Measurements from ENCODE around the gene CRIM1.

CRIM1 gene

DNA sequence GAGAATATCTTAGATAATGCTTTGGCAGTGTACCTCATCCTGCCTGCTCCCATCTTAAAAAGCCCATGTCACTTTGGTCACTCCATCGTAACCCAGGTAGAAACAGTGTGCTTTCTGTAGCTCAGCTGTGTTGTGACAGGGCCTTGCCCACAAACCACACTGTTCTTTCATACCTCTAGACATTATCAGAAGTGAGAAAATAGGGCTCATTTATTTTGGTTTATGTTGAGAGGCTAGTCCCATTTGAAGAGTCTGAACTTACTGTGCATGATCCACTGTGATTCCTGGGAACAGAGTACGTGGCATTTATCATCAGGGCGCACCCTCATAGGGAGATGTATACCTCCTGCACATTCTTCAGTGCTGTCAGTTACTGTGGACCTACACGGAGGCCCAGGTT lies 172.7 kb downstream of the CRIM1 start:
- Mint-ChIP-seq H3K27me3 (no peaks in the 10 kb centered on the region), H3K36me3 (ENCODE audit: insufficient read depth) (peaks cover 5% of the 10 kb centered on the region), H3K27ac (ENCODE audit: low read depth) (no peak overlapping the region), H3K9me3 (no peaks in the 10 kb centered on the region), H3K4me1 (no peaks in the 10 kb centered on the region), H3K4me3 (no peak overlapping the region)
- no peak for ATAC-seq (replicated peaks; ENCODE audit: extremely low read depth, poor library complexity, severe bottlenecking)
- no peak for DNase-seq (ENCODE audit: low spot score in 2 of 2)

DNA sequence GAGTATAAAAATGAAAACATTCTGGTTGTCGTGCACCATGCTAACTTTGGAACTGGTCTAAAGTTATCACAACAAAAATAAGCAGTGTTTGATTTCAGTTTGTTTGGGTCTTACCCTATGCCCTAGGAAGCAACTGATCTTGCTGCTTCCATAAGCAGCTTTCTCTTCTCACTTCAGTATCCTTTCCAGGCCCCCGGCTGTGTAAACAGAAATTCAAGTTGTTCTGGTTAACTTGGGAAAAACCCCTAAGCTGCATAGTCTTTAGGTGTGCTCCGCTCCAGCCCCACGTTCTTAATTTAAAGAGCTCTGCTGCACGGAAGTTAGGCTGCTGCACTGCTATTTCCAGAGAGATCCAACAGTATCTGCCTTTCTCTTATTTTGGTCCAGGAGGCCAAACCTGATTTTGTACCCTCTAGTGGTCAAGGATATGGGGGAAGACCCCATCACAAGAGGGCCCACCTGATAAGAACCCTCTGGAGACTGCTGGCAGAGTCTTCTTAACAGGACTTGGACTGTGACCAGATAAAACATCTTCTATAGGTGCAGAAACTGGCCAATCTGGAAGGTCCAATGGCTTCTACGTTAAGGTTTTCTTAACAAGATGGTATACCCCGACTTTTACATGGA lies 173.3 kb downstream of the CRIM1 start:
- Mint-ChIP-seq H3K4me1 (no peaks in the 10 kb centered on the region), H3K27ac (ENCODE audit: low read depth) (no peak overlapping the region), H3K9me3 (no peaks in the 10 kb centered on the region), H3K36me3 (ENCODE audit: insufficient read depth) (peaks cover 5% of the 10 kb centered on the region), H3K4me3 (no peak overlapping the region), H3K27me3 (no peaks in the 10 kb centered on the region)
- ATAC-seq (replicated peaks; ENCODE audit: extremely low read depth, poor library complexity, severe bottlenecking) (no peak), DNase-seq (ENCODE audit: low spot score in 2 of 2) (no peak)

- no peak for DNase-seq (ENCODE audit: low spot score in 2 of 2)
- Mint-ChIP-seq H3K4me1 (no peaks in the 10 kb centered on the region), H3K4me3 (no peak overlapping the region)
Observed at GRCh38 chr2:36530178-36530982, 174.8 kb downstream of the CRIM1 start.

GRCh38 chr2:36530983-36531354 lies 175.4 kb downstream of the CRIM1 start:
- Mint-ChIP-seq H3K36me3 (ENCODE audit: insufficient read depth) (peaks cover 2% of the 10 kb centered on the region), H3K27ac (ENCODE audit: low read depth) (no peak overlapping the region), H3K9me3 (no peaks in the 10 kb centered on the region), H3K4me1 (no peaks in the 10 kb centered on the region), H3K27me3 (no peaks in the 10 kb centered on the region), H3K4me3 (no peak overlapping the region)
- DNase-seq (ENCODE audit: low spot score in 2 of 2) (no peak), ATAC-seq (replicated peaks; ENCODE audit: extremely low read depth, poor library complexity, severe bottlenecking) (no peak)

More at GRCh38 chr2:36530178-36530982, 174.8 kb downstream of the CRIM1 start:
- Mint-ChIP-seq H3K27ac (ENCODE audit: low read depth) (no peak overlapping the region), H3K27me3 (no peaks in the 10 kb centered on the region), H3K36me3 (ENCODE audit: insufficient read depth) (peaks cover 2% of the 10 kb centered on the region), H3K9me3 (no peaks in the 10 kb centered on the region)
- no peak for ATAC-seq (replicated peaks; ENCODE audit: extremely low read depth, poor library complexity, severe bottlenecking)

GRCh38 chr2:36534275-36534799 lies 178.8 kb downstream of the CRIM1 start:
- H3K36me3 Mint-ChIP-seq (ENCODE audit: insufficient read depth), result peaks cover 3% of the 10 kb centered on the region
- ATAC-seq (replicated peaks; ENCODE audit: extremely low read depth, poor library complexity, severe bottlenecking) (no peak), DNase-seq (ENCODE audit: low spot score in 2 of 2) (no peak)
- no peaks in the 10 kb centered on the region for H3K9me3 Mint-ChIP-seq
- H3K4me3 Mint-ChIP-seq, result no peak overlapping the region
- no peaks in the 10 kb centered on the region for H3K4me1 Mint-ChIP-seq
- H3K27me3 Mint-ChIP-seq, result no peaks in the 10 kb centered on the region
- peak overlapping the region; percentile 50 for H3K27ac Mint-ChIP-seq (ENCODE audit: low read depth)

DNA sequence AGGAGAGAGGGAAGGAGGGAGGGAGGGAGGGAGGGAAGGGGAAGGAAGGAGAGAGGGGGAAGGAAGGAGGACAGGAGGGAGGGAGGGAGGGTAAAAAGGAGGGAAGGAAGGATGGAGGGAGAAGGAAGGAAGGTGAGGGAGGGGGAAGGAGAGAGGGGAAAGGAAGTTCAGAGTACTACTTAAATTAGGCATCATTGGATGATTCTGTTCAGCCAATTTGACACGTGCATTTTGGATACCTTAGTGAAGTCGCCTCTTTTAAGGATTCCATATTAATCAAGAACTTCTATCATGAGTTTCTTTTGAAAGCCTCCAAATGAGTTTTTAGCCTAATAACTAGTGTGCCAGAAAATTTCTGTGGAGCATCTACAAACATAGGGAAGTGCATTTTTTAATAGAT lies 179.5 kb downstream of the CRIM1 start:
- no peaks in the 10 kb centered on the region for H3K4me1 Mint-ChIP-seq
- H3K9me3 Mint-ChIP-seq, result no peaks in the 10 kb centered on the region
- no peak for ATAC-seq (replicated peaks; ENCODE audit: extremely low read depth, poor library complexity, severe bottlenecking)
- no peaks in the 10 kb centered on the region for H3K27me3 Mint-ChIP-seq
- H3K4me3 Mint-ChIP-seq, result no peak overlapping the region
- no peak for DNase-seq (ENCODE audit: low spot score in 2 of 2)
- H3K36me3 Mint-ChIP-seq (ENCODE audit: insufficient read depth), result peaks cover 3% of the 10 kb centered on the region
- H3K27ac Mint-ChIP-seq (ENCODE audit: low read depth), result no peak overlapping the region

- no peak for DNase-seq (ENCODE audit: low spot score in 2 of 2)
- no peaks in the 10 kb centered on the region for H3K27me3 Mint-ChIP-seq
- H3K36me3 Mint-ChIP-seq (ENCODE audit: insufficient read depth), result peaks cover 3% of the 10 kb centered on the region
- H3K4me1 Mint-ChIP-seq, result no peaks in the 10 kb centered on the region
- no peak overlapping the region for H3K27ac Mint-ChIP-seq (ENCODE audit: low read depth)
- H3K4me3 Mint-ChIP-seq, result no peak overlapping the region
- ATAC-seq (replicated peaks; ENCODE audit: extremely low read depth, poor library complexity, severe bottlenecking), result no peak
- no peaks in the 10 kb centered on the region for H3K9me3 Mint-ChIP-seq
Observed at GRCh38 chr2:36536776-36537175, 181.2 kb downstream of the CRIM1 start.

- no peak overlapping the region for H3K4me3 Mint-ChIP-seq
- ATAC-seq (replicated peaks; ENCODE audit: extremely low read depth, poor library complexity, severe bottlenecking) (no peak), DNase-seq (ENCODE audit: low spot score in 2 of 2) (no peak)
- H3K4me1 Mint-ChIP-seq, result no peaks in the 10 kb centered on the region
- H3K36me3 Mint-ChIP-seq (ENCODE audit: insufficient read depth), result peaks cover 3% of the 10 kb centered on the region
- H3K27me3 Mint-ChIP-seq, result no peaks in the 10 kb centered on the region
- H3K27ac Mint-ChIP-seq (ENCODE audit: low read depth), result no peak overlapping the region
- no peaks in the 10 kb centered on the region for H3K9me3 Mint-ChIP-seq
Observed at GRCh38 chr2:36538335-36538734, 182.8 kb downstream of the CRIM1 start.

- peaks cover 4% of the 10 kb centered on the region for H3K36me3 Mint-ChIP-seq (ENCODE audit: insufficient read depth)
- ATAC-seq (replicated peaks; ENCODE audit: extremely low read depth, poor library complexity, severe bottlenecking) (no peak), DNase-seq (ENCODE audit: low spot score in 2 of 2) (no peak)
- H3K4me1 Mint-ChIP-seq, result no peaks in the 10 kb centered on the region
- H3K27me3 Mint-ChIP-seq, result no peaks in the 10 kb centered on the region
- no peak overlapping the region for H3K4me3 Mint-ChIP-seq
- no peaks in the 10 kb centered on the region for H3K9me3 Mint-ChIP-seq
- H3K27ac Mint-ChIP-seq (ENCODE audit: low read depth), result no peak overlapping the region
Observed at GRCh38 chr2:36539631-36540030, 184.1 kb downstream of the CRIM1 start.

DNA sequence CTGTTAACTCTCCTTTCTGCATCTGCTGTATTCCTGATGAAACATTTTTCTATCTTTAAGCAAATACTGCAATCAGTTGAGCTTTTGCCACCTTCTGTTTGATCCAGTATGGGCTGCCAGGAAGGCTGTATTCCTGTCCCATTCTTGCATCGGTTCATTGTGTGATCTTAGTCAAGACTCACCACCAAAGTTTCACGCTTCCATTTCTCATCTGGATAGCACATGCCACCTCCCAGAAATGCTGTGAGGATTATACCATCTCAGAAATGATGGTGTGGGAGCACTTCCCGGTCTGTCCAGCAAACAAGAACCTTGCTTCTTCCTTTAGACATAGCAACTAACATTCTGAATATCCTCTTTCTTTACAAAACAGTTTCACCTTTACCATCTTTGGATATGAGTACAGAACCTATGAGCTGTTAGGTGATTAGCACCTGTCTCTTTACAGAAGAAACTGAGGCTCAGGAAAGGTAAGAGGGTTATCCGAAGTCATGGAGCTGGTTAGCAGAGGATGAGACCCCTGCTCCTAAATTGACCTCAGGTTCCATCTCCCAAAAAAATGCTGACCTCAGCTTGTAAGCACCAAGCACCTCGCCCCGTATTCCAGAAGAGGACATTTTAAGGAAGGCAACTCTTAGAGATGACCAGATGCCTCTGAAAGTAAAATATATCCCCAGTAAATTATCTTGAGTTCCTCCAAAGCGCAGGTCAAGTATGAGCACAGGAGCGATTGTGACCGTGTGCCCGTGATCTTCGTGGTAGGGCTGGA lies 185.6 kb downstream of the CRIM1 start:
- DNase-seq (ENCODE audit: low spot score in 2 of 2), result no peak
- no peak for ATAC-seq (replicated peaks; ENCODE audit: extremely low read depth, poor library complexity, severe bottlenecking)
- Mint-ChIP-seq H3K9me3 (no peaks in the 10 kb centered on the region), H3K27me3 (no peaks in the 10 kb centered on the region), H3K36me3 (ENCODE audit: insufficient read depth) (peaks cover 6% of the 10 kb centered on the region), H3K27ac (ENCODE audit: low read depth) (no peak overlapping the region), H3K4me1 (no peaks in the 10 kb centered on the region), H3K4me3 (no peak overlapping the region)

DNA sequence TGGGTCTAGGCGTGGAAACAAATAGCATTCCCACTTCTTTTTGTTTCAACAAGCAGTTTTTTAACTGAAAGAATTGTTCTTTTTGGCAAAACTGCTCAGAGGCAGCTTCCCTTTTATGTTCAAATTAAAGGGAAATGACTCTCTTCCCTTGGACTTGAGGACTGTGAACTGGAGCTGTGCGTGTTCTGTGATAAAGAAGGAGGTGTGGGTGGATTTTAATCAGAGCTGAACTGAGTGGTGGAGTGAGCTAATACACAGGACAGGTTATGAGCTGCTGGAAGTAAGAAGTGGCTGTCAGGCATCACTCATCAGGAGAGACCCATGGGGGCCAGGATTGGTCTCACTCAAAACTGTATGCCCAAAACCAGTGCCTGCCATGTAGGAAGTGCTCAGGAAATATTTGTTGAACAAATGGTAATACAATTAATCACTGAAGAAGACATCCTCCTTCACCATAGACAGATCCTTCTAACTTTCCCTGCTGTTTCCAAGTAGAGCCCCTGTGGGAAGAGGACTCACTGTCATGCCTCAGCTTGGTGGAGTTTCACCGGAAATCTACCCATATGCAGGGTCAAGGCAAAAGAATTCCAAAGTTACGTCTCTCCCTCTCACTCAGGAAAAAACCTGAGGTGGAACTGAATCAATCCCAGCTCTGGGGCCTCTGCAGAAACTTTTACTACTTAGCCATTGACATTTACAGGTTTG lies 186.5 kb downstream of the CRIM1 start:
- H3K9me3 Mint-ChIP-seq, result no peaks in the 10 kb centered on the region
- no peak for ATAC-seq (replicated peaks; ENCODE audit: extremely low read depth, poor library complexity, severe bottlenecking)

DNA sequence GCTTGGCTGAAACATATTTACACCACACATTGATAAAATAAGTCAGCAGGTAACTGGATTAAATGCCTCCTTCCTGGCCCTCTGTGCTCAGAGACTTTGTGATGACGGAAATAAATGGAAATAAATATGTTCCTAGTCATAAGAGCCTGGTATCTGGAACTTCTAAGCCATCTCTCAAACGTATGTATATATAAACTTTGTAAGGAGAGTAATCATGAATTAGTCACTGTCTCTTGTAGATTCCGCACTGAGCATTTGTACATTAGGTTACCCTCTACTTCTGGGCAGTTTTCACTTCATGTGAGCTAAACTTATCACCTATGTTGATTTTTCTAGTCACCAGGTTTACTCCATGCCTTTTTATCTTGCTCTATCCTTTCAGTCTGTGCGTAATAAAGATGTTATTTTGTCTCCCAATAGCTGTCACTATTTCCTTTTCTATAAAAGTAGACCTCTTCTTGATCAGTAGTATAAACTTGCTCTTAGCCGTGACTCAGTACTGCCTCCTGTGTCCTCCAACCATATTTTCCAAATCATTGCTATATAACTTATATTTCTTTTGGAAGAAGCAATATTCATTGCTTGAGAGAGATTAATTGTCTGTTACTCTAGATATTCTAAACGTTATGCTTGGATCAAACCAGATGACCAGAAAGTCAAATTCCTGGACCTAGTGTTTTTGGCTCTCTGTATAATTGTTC lies 189.2 kb downstream of the CRIM1 start:
- Mint-ChIP-seq H3K36me3 (ENCODE audit: insufficient read depth) (peaks cover 18% of the 10 kb centered on the region), H3K9me3 (no peaks in the 10 kb centered on the region), H3K27ac (ENCODE audit: low read depth) (no peak overlapping the region), H3K4me1 (no peaks in the 10 kb centered on the region), H3K27me3 (no peaks in the 10 kb centered on the region), H3K4me3 (no peak overlapping the region)
- DNase-seq (ENCODE audit: low spot score in 2 of 2) (no peak), ATAC-seq (replicated peaks; ENCODE audit: extremely low read depth, poor library complexity, severe bottlenecking) (no peak)

More for the DNA sequence above, 186.5 kb downstream of the CRIM1 start:
- no peak for DNase-seq (ENCODE audit: low spot score in 2 of 2)
- no peaks in the 10 kb centered on the region for H3K4me1 Mint-ChIP-seq
- no peak overlapping the region for H3K27ac Mint-ChIP-seq (ENCODE audit: low read depth)
- peaks cover 6% of the 10 kb centered on the region for H3K36me3 Mint-ChIP-seq (ENCODE audit: insufficient read depth)
- no peaks in the 10 kb centered on the region for H3K27me3 Mint-ChIP-seq
- H3K4me3 Mint-ChIP-seq, result no peak overlapping the region

All from central memory CD8-positive, alpha-beta T cell (primary cell).